Limb (tissue), 2 donors: ENCODE measurements around the gene AFF3.

Experiments used
- DNase-seq, 2 donors: peaks; one replicate each; pipeline ENCODE4 v3.0.0-alpha.2; 2016; ENCODE audit errors: extremely low spot score in 2 of 2

Gene AFF3

GRCh38 chr2:99862566-99862965, 279.8 kb downstream of the AFF3 start:
- DNase-seq: no peak

GRCh38 chr2:99861376-99861760, 281.0 kb downstream of the AFF3 start:
- no peak for DNase-seq

- DNase-seq: no peak
Observed at GRCh38 chr2:99860720-99861375, 281.5 kb downstream of the AFF3 start.

- DNase-seq: no peak
Observed at GRCh38 chr2:99858951-99859596, 283.3 kb downstream of the AFF3 start.

- no peak for DNase-seq
Observed at GRCh38 chr2:99857867-99858444, 284.4 kb downstream of the AFF3 start.

- DNase-seq: no peak
Observed at GRCh38 chr2:99857372-99857771, 285.0 kb downstream of the AFF3 start.

- DNase-seq: no peak
Observed at GRCh38 chr2:99856119-99856518, 286.3 kb downstream of the AFF3 start.

GRCh38 chr2:99854236-99854852, 288.0 kb downstream of the AFF3 start:
- DNase-seq: no peak

GRCh38 chr2:99852956-99853355, 289.4 kb downstream of the AFF3 start:
- DNase-seq: no peak

- DNase-seq: no peak
Observed at GRCh38 chr2:99852376-99852934, 289.9 kb downstream of the AFF3 start.

GRCh38 chr2:99851811-99852210, 290.6 kb downstream of the AFF3 start:
- no peak for DNase-seq

GRCh38 chr2:99851089-99851488, 291.3 kb downstream of the AFF3 start:
- no peak for DNase-seq

- DNase-seq: no peak
Observed at GRCh38 chr2:99850084-99850710, 292.2 kb downstream of the AFF3 start.

- no peak for DNase-seq
Observed at GRCh38 chr2:99846462-99847107, 295.8 kb downstream of the AFF3 start.

- DNase-seq: no peak
Observed at GRCh38 chr2:99845296-99845695, 297.1 kb downstream of the AFF3 start.

- no peak for DNase-seq
Observed at GRCh38 chr2:99842451-99842850, 299.9 kb downstream of the AFF3 start.

GRCh38 chr2:99841749-99842148, 300.6 kb downstream of the AFF3 start:
- DNase-seq: no peak

- no peak for DNase-seq
Observed at GRCh38 chr2:99840831-99841230, 301.6 kb downstream of the AFF3 start.

GRCh38 chr2:99836690-99837605, 305.4 kb downstream of the AFF3 start:
- peak in 1 of 2 donors; percentile 16 for DNase-seq

GRCh38 chr2:99834426-99834825, 308.0 kb downstream of the AFF3 start:
- no peak for DNase-seq
